Trophoblast cell (in vitro differentiated cells and primary cell): ENCODE data around the gene LPAR4. TPM values are rescaled to one million over a fixed set of nuclear protein-coding genes. Genes with fewer than 3 reads are reported as not detected.

Experiments used
- DNase-seq, 2 donors: peaks; one replicate each; pipeline ENCODE4 v3.0.0-alpha.2; 2016
- H2AFZ ChIP-seq: 2 replicates; pipeline ENCODE4 v1.6.1; 2013; ENCODE audit warnings: low read length, moderate library complexity, mild to moderate bottlenecking; ENCODE audit not compliant: insufficient read depth, poor library complexity
- H2AK5ac ChIP-seq: 2 replicates; pipeline ENCODE4 v1.6.1; 2013; ENCODE audit warnings: mild to moderate bottlenecking, low read length
- H2BK120ac ChIP-seq: 2 replicates; pipeline ENCODE4 v1.6.1; 2013; ENCODE audit warnings: low read length, mild to moderate bottlenecking, moderate library complexity; ENCODE audit not compliant: insufficient read depth, poor library complexity
- H2BK12ac ChIP-seq: 2 replicates; pipeline ENCODE4 v1.6.1; 2013; ENCODE audit warnings: mild to moderate bottlenecking, low read length, moderate library complexity
- H2BK5ac ChIP-seq: 2 replicates; pipeline ENCODE4 v1.6.1; 2013; ENCODE audit warnings: low read length, low read depth, moderate library complexity, mild to moderate bottlenecking; ENCODE audit not compliant: poor library complexity
- H3K14ac ChIP-seq: 2 replicates; pipeline ENCODE4 v1.6.1; 2013; ENCODE audit warnings: mild to moderate bottlenecking, low read length
- H3K18ac ChIP-seq: 2 replicates; pipeline ENCODE4 v1.6.1; 2013; ENCODE audit warnings: mild to moderate bottlenecking, low read length
- H3K23ac ChIP-seq: 2 replicates; pipeline ENCODE4 v1.6.1; 2013; ENCODE audit warnings: low read length
- H3K27ac ChIP-seq: 2 replicates; pipeline ENCODE4 v1.5.1; 2013; ENCODE audit warnings: low read depth, mild to moderate bottlenecking, inconsistent platforms, low read length, moderate library complexity
- H3K27me3 ChIP-seq: 2 replicates; pipeline ENCODE4 v1.6.1; 2013; ENCODE audit warnings: inconsistent platforms, mild to moderate bottlenecking, low read length, moderate library complexity; ENCODE audit not compliant: insufficient read depth
- H3K36me3 ChIP-seq, 2 experiments: 1 replicate in 1 of 2; 2 replicates in 1 of 2; pipeline ENCODE4 v1.6.1; 2013; ENCODE audit warnings: low read length in 2 of 2, mild to moderate bottlenecking in 2 of 2, moderate library complexity in 1 of 2; ENCODE audit not compliant: insufficient read depth in 2 of 2, control insufficient read depth in 1 of 2
- H3K4ac ChIP-seq: 2 replicates; pipeline ENCODE4 v1.6.1; 2013; ENCODE audit warnings: low read depth, mild to moderate bottlenecking, low read length, moderate library complexity
- H3K4me1 ChIP-seq, 2 experiments: 1 replicate in 1 of 2; 2 replicates in 1 of 2; pipeline ENCODE4 v1.6.1; 2013; ENCODE audit warnings: low read length in 2 of 2, mild to moderate bottlenecking in 2 of 2, moderate library complexity in 1 of 2; ENCODE audit not compliant: insufficient read depth in 2 of 2, control insufficient read depth in 1 of 2
- H3K4me2 ChIP-seq: 2 replicates; pipeline ENCODE4 v1.6.1; 2013; ENCODE audit warnings: inconsistent platforms, mild to moderate bottlenecking, low read length, moderate library complexity
- H3K4me3 ChIP-seq: 2 replicates; pipeline ENCODE4 v1.5.1; 2013; ENCODE audit warnings: mild to moderate bottlenecking, low read depth, low read length, inconsistent platforms
- H3K79me1 ChIP-seq: one replicate; pipeline ENCODE4 v1.6.1; 2013; ENCODE audit warnings: low read length
- H3K79me2 ChIP-seq: 2 replicates; pipeline ENCODE4 v1.6.1; 2013; ENCODE audit warnings: low read length, mild to moderate bottlenecking; ENCODE audit not compliant: control insufficient read depth, insufficient read depth, poor library complexity
- H3K9ac ChIP-seq: 2 replicates; pipeline ENCODE4 v1.6.1; 2013; ENCODE audit warnings: mild to moderate bottlenecking, low read length
- H3K9me3 ChIP-seq: 2 replicates; pipeline ENCODE4 v1.6.1; 2013; ENCODE audit warnings: low read depth, mild to moderate bottlenecking, control low read depth, inconsistent platforms, low read length; ENCODE audit not compliant: insufficient read depth
- H4K12ac ChIP-seq: 2 replicates; pipeline ENCODE4 v1.6.1; 2013; ENCODE audit warnings: low read depth, mild to moderate bottlenecking, low read length, moderate library complexity
- H4K8ac ChIP-seq: 2 replicates; pipeline ENCODE4 v1.6.1; 2013; ENCODE audit warnings: low read depth, mild to moderate bottlenecking, low read length, moderate library complexity
- H4K91ac ChIP-seq: one replicate; pipeline ENCODE4 v1.6.1; 2013; ENCODE audit warnings: low read depth, mild to moderate bottlenecking, low read length, moderate library complexity
- WGBS: extraction: QIAGEN DNeasy Blood & Tissue Kit; methylation state at CpG from one replicate; pipeline ENCODE4 v1.1.7; 2013; ENCODE audit warnings: missing lambda C conversion rate; ENCODE audit not compliant: insufficient read length, insufficient coverage; ENCODE audit errors: extremely low coverage; 5-methylcytosine and 5-hydroxymethylcytosine counted together
- polyA plus RNA-seq: library from polyadenylated mRNA; stranded (reverse); fragments of 200-250 nt; gene quantifications from 2 replicates; pipeline ENCODE4 v1.2.3, GENCODE V29; 2013

LPAR4 gene, protein sequence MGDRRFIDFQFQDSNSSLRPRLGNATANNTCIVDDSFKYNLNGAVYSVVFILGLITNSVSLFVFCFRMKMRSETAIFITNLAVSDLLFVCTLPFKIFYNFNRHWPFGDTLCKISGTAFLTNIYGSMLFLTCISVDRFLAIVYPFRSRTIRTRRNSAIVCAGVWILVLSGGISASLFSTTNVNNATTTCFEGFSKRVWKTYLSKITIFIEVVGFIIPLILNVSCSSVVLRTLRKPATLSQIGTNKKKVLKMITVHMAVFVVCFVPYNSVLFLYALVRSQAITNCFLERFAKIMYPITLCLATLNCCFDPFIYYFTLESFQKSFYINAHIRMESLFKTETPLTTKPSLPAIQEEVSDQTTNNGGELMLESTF
- 0.42 and 0.89 TPM in 2 replicates for polyA plus RNA-seq

DNA sequence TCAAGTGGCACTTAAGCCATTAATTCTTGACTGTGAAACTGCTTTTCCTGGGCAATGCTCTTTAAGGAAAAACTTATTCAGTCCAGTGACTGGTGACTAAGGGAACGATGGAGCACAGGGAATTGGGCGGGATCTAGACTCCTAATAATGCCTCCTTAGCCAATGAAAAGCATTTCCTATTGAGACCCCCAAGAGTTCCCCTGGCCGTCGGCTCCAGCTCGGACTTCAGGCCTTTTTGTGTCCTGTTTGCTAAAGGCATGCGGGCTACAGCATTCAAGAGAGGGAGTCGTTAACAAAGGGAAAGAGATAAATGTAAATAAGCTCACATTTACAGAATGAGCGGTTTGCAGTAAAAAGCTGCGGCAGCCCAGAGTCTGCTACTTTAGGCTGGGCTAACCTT is at the start of gene LPAR4:
Gene LPAR4 (plus strand): TSS at position 232 of the 400 bp plus-strand sequence. CDS start 7,150 bp downstream, outside the sequence.
- Histone ChIP-seq H3K14ac (no peak within 1 kb of the TSS), H2BK120ac (no peak within 1 kb of the TSS)
- WGBS, result no CpG with 5 or more reads among the region's 9 CpGs

DNA sequence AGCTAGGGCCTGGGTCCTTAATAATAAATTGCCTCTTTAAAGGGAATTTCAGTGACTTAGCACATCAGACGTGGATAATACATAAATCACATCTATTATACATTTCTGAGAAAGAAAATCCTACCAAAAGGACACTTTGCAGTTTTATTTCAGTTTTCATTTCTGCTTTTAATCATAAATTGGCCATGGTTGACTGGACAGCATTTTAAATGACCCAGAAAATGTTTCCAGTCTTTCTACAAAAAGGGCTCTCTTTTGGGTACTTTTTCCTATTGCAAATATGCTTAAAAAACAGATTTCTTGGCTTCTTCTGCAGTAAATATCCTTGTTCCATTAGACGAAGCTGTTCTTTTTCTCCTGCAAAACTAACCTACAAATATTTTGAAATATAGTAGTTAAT is 41.4 kb upstream of the LPAR4 start:
- no peak overlapping the region for H3K27ac ChIP-seq
- no peak overlapping the region for H4K8ac ChIP-seq
- H3K27me3 ChIP-seq, result no peaks in the 10 kb centered on the region
- no peak overlapping the region for H3K4me3 ChIP-seq
- H3K36me3 ChIP-seq, result no peaks in the 10 kb centered on the region
- no peak overlapping the region for H2BK12ac ChIP-seq
- H2AK5ac ChIP-seq, result no peak overlapping the region
- H3K4ac ChIP-seq, result no peak overlapping the region
- no peak for DNase-seq
- H3K23ac ChIP-seq, result no peak overlapping the region
- H2AFZ ChIP-seq, result no peak overlapping the region
- no peak overlapping the region for H3K18ac ChIP-seq
- H3K79me2 ChIP-seq, result no peaks in the 10 kb centered on the region
- no peak overlapping the region for H3K4me2 ChIP-seq
- H3K14ac ChIP-seq, result no peak overlapping the region
- H4K91ac ChIP-seq, result no peak overlapping the region
- H2BK5ac ChIP-seq, result no peak overlapping the region
- H4K12ac ChIP-seq, result no peak overlapping the region
- no peak overlapping the region for H3K9ac ChIP-seq
- no peaks in the 10 kb centered on the region for H3K9me3 ChIP-seq
- no CpG with 5 or more reads among the region's 2 CpGs for WGBS
- H3K79me1 ChIP-seq, result no peaks in the 10 kb centered on the region
- H2BK120ac ChIP-seq, result no peak overlapping the region
- H3K4me1 ChIP-seq, result no peaks in the 10 kb centered on the region

More for the DNA sequence above, at the start of gene LPAR4:
- Histone ChIP-seq H3K27ac (no peak within 1 kb of the TSS), H3K4me2 (peak within 1 kb of the TSS; percentile 54), H2BK12ac (no peak within 1 kb of the TSS), H4K12ac (no peak within 1 kb of the TSS), H3K18ac (no peak within 1 kb of the TSS), H3K23ac (no peak within 1 kb of the TSS), H4K91ac (no peak within 1 kb of the TSS), H3K27me3 (no peaks in the 10 kb centered on the region), H2BK5ac (no peak within 1 kb of the TSS), H3K4me3 (no peak within 1 kb of the TSS), H3K79me1 (no peaks in the 10 kb centered on the region), H3K36me3 (no peaks in the 10 kb centered on the region), H4K8ac (no peak within 1 kb of the TSS), H2AFZ (no peak within 1 kb of the TSS), H3K4ac (no peak within 1 kb of the TSS), H2AK5ac (no peak within 1 kb of the TSS), H3K9ac (no peak within 1 kb of the TSS), H3K79me2 (no peaks in the 10 kb centered on the region), H3K9me3 (no peaks in the 10 kb centered on the region), H3K4me1 (no peaks in the 10 kb centered on the region)
- no peak for DNase-seq

DNA sequence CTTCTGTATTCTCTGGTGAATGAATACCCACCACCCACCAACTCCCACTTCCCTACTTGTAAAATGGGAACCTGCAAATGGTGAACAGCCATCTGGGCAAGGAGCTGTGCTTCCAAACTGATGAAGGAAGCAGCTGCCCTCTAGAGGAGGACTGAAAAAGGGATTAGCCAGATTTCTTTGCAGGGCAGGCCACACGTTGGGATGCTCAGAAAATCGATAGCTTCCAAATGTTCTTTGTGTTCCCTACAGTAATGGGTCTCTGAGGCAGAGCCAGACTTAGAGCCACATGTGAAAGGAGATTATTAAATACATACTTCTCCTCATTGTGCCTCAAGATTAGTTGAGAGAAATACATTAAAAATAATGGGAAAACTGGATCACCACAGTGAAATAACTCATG is 39.3 kb upstream of the LPAR4 start:
- WGBS, result no CpG with 5 or more reads among the region's 2 CpGs
- H2AK5ac ChIP-seq, result no peak overlapping the region
- no peak overlapping the region for H4K91ac ChIP-seq
- H2AFZ ChIP-seq, result no peak overlapping the region
- H3K4me2 ChIP-seq, result no peak overlapping the region
- no peak overlapping the region for H3K18ac ChIP-seq
- no peak overlapping the region for H4K12ac ChIP-seq
- H2BK12ac ChIP-seq, result no peak overlapping the region
- no peak overlapping the region for H3K14ac ChIP-seq
- H3K4me1 ChIP-seq, result no peaks in the 10 kb centered on the region
- no peaks in the 10 kb centered on the region for H3K79me1 ChIP-seq
- no peak overlapping the region for H3K23ac ChIP-seq
- H2BK5ac ChIP-seq, result no peak overlapping the region
- H3K9me3 ChIP-seq, result no peaks in the 10 kb centered on the region
- no peak overlapping the region for H3K4ac ChIP-seq
- H4K8ac ChIP-seq, result no peak overlapping the region
- no peaks in the 10 kb centered on the region for H3K27me3 ChIP-seq
- H3K9ac ChIP-seq, result no peak overlapping the region
- H3K4me3 ChIP-seq, result no peak overlapping the region
- no peaks in the 10 kb centered on the region for H3K36me3 ChIP-seq
- no peak overlapping the region for H2BK120ac ChIP-seq
- DNase-seq, result peak in 1 of 2 donors; percentile 28
- no peak overlapping the region for H3K27ac ChIP-seq
- no peaks in the 10 kb centered on the region for H3K79me2 ChIP-seq

DNA sequence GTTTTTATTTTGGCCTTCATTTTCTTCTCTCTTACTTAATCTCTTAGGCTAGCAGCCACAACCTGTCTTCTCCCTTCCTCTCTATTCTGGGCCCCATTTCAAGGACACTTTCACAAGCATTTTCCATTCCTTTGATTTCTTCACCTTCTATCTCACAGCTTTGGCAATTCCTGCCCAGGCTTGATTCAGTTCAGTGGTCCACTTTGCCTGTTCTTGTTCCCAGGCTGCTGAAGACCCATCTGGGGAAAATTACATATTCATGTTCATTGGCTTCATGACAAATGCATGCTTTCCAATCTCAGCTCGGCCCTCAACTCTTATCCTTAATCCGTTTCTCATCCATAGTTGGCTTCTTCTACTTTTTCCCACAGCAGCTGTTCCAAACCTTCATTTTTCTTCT is 38.7 kb upstream of the LPAR4 start:
- DNase-seq, result no peak
- no peak overlapping the region for H4K91ac ChIP-seq
- no peak overlapping the region for H3K14ac ChIP-seq
- no peaks in the 10 kb centered on the region for H3K79me2 ChIP-seq
- H3K9me3 ChIP-seq, result no peaks in the 10 kb centered on the region
- H3K18ac ChIP-seq, result no peak overlapping the region
- H2BK12ac ChIP-seq, result no peak overlapping the region
- no peak overlapping the region for H2BK120ac ChIP-seq
- H3K4me2 ChIP-seq, result no peak overlapping the region
- H2AFZ ChIP-seq, result no peak overlapping the region
- H3K9ac ChIP-seq, result no peak overlapping the region
- no peak overlapping the region for H2AK5ac ChIP-seq
- H2BK5ac ChIP-seq, result no peak overlapping the region
- WGBS, result no CpG with 5 or more reads among the region's 2 CpGs
- no peaks in the 10 kb centered on the region for H3K36me3 ChIP-seq
- no peak overlapping the region for H3K27ac ChIP-seq
- no peak overlapping the region for H4K12ac ChIP-seq
- no peaks in the 10 kb centered on the region for H3K27me3 ChIP-seq
- no peak overlapping the region for H4K8ac ChIP-seq
- H3K23ac ChIP-seq, result no peak overlapping the region
- H3K79me1 ChIP-seq, result no peaks in the 10 kb centered on the region
- no peak overlapping the region for H3K4ac ChIP-seq
- H3K4me3 ChIP-seq, result no peak overlapping the region
- H3K4me1 ChIP-seq, result no peaks in the 10 kb centered on the region
